ENCODE results near the gene MOGAT3. TPM values are rescaled to one million over a fixed set of nuclear protein-coding genes. Genes with fewer than 3 reads are reported as not detected.

The MOGAT3 gene
- total and polyA plus RNA-seq, 2 experiments from 2014 or later, result 0.44 TPM; not detected in 1

GRCh38 chr7:101179117-101179516 lies 21.7 kb downstream of the MOGAT3 start:
- ATAC-seq, result peak; percentile 8
- Histone ChIP-seq H3K4me2 (peak overlapping the region; percentile 93), H2AFZ (peak overlapping the region; percentile 63; the same call in 1 of the 2 replicates), H3K27ac (ENCODE audit: low read depth) (no peak overlapping the region), H3K9me2 (ENCODE audit: insufficient read depth) (no peaks in the 10 kb centered on the region), H3K4me1 (ENCODE audit: insufficient read depth) (peaks cover 5% of the 10 kb centered on the region; the same call in 1 of the 2 replicates), H3F3A (replicated peaks; ENCODE audit: low read depth) (peaks cover 9% of the 10 kb centered on the region), H3K4me3 (peak overlapping the region; percentile 73), H4K20me1 (replicated peaks; ENCODE audit: insufficient read depth) (no peaks in the 10 kb centered on the region), H3K36me3 (ENCODE audit: insufficient read depth) (no peaks in the 10 kb centered on the region; the same call in 1 of the 2 replicates), H3K79me2 (replicated peaks; ENCODE audit: insufficient read depth) (no peaks in the 10 kb centered on the region), H3K27me3 (ENCODE audit: insufficient read depth) (peaks cover 76% of the 10 kb centered on the region)
- Mint-ChIP-seq H3K4me3 (peak overlapping the region; percentile 78), H3K27me3 (ENCODE audit: insufficient read depth, low read depth, poor library complexity) (peaks cover 71% of the 10 kb centered on the region), H3K36me3 (ENCODE audit: low read depth) (no peaks in the 10 kb centered on the region), H3K9me3 (peaks cover under 1% of the 10 kb centered on the region; the same call in 2 of the 3 replicates), H3K4me1 (peaks cover 20% of the 10 kb centered on the region), H3K27ac (no peak overlapping the region)
- TF ChIP-seq EZH2 (IDR thresholded peaks at IDR 0.05; ENCODE audit: low read depth, unreplicated experiment) (no peak), CREB1 (CRISPR knock-in tag; IDR thresholded peaks at IDR 0.05; ENCODE audit: low read depth) (no peak), CTCF (conservative IDR thresholded peaks at IDR 0.05; ENCODE audit: low read depth in 2 of 2) (no peak), NANOG (IDR thresholded peaks at IDR 0.05; ENCODE audit: borderline replicate concordance) (no peak)
- peak; percentile 78 for DNase-seq (ENCODE audit: low spot score)

- Mint-ChIP-seq H3K36me3 (ENCODE audit: low read depth) (no peaks in the 10 kb centered on the region), H3K9me3 (peaks cover 4% of the 10 kb centered on the region; the same call in 2 of the 3 replicates), H3K27me3 (ENCODE audit: insufficient read depth, low read depth, poor library complexity) (peaks cover 83% of the 10 kb centered on the region), H3K4me1 (peaks cover 25% of the 10 kb centered on the region), H3K4me3 (no peak overlapping the region), H3K27ac (no peak overlapping the region)
- Histone ChIP-seq H3K4me3 (no peak overlapping the region), H3K79me2 (replicated peaks; ENCODE audit: insufficient read depth) (no peaks in the 10 kb centered on the region), H2AFZ (no peak overlapping the region), H3F3A (replicated peaks; ENCODE audit: low read depth) (peaks cover 14% of the 10 kb centered on the region), H3K4me2 (no peak overlapping the region), H4K20me1 (replicated peaks; ENCODE audit: insufficient read depth) (no peaks in the 10 kb centered on the region), H3K4me1 (ENCODE audit: insufficient read depth) (peaks cover 9% of the 10 kb centered on the region; the same call in 1 of the 2 replicates), H3K9me2 (ENCODE audit: insufficient read depth) (no peaks in the 10 kb centered on the region), H3K27ac (ENCODE audit: low read depth) (no peak overlapping the region), H3K27me3 (ENCODE audit: insufficient read depth) (peaks cover 90% of the 10 kb centered on the region), H3K36me3 (ENCODE audit: insufficient read depth) (no peaks in the 10 kb centered on the region; the same call in 1 of the 2 replicates)
- DNase-seq (ENCODE audit: low spot score) (no peak), ATAC-seq (no peak)
- TF ChIP-seq CTCF (conservative IDR thresholded peaks at IDR 0.05; ENCODE audit: low read depth in 2 of 2) (no peak), ZNF114 (CRISPR knock-in tag; IDR thresholded peaks at IDR 0.05) (no peak), JUNB (IDR thresholded peaks at IDR 0.05; ENCODE audit: unreplicated experiment) (no peak), ZNF331 (CRISPR knock-in tag; IDR thresholded peaks at IDR 0.05; ENCODE audit: low read depth) (no peak), ZNF462 (CRISPR knock-in tag; IDR thresholded peaks at IDR 0.05) (no peak), ETS1 (IDR thresholded peaks at IDR 0.05) (no peak), EZH2phosphoT487 (IDR thresholded peaks at IDR 0.05; ENCODE audit: unreplicated experiment) (no peak), POLR2AphosphoS5 (IDR thresholded peaks at IDR 0.05; ENCODE audit: low read depth) (no peak)
These were observed 23.2 kb downstream of the MOGAT3 start for GRCh38 chr7:101177644-101178043.
